Panc1 (cell line): ENCODE measurements around the gene GRIA4. TPM values are rescaled to one million over a fixed set of nuclear protein-coding genes. Genes with fewer than 3 reads are reported as not detected.
"Not testable (repeated sequence)": the region's sequence is repeated elsewhere in the genome, so short reads cannot be mapped to it uniquely, and the experiment has no call there.

ENCODE experiments used
- ATAC-seq: fragments of 200-7000 bp; cut with Tn5 transposase; 2 replicates; pipeline ENCODE4 v1.9.1; 2020; ENCODE audit warnings: mild to moderate bottlenecking, moderate library complexity
- BruUV-seq: library from RNA; stranded (reverse); fragments of 400-500 nt; replicated peaks from 2 replicates; lab custom pipeline; 2021; lab: Mats Ljungman, UMichigan
- CTCF ChIA-PET: fragments of 300-600 bp; sonication (Branson Sonifier 250); formaldehyde crosslinking; loops from one replicate; lab custom pipeline; 2022; ENCODE audit warnings: antibody characterized with exemption; lab: Charles Lee
- POLR2A ChIA-PET: fragments of 300-600 bp; sonication (Branson Sonifier 250); formaldehyde crosslinking; loops from one replicate; lab custom pipeline; 2022; ENCODE audit warnings: antibody characterized with exemption; lab: Charles Lee
- DNase-seq: peaks from one replicate; pipeline ENCODE4 v3.0.0-alpha.2; 2010; ENCODE audit warnings: low read depth, low spot score
- H3K27ac ChIP-seq: 2 replicates; pipeline ENCODE4 v1.5.1; 2011; ENCODE audit warnings: mild to moderate bottlenecking, low read length, inconsistent platforms
- H3K27me3 ChIP-seq: fragments of 200-500 bp; sonication (Bioruptor generic); 2 replicates; pipeline ENCODE4 v1.6.0; 2014; ENCODE audit warnings: low read length, inconsistent platforms; ENCODE audit not compliant: control insufficient read depth, insufficient read depth
- H3K36me3 ChIP-seq: fragments of 200-500 bp; sonication (Bioruptor generic); 2 replicates; pipeline ENCODE4 v1.5.1; 2014; ENCODE audit warnings: inconsistent platforms, mild to moderate bottlenecking, low read length, moderate library complexity; ENCODE audit not compliant: control insufficient read depth, insufficient read depth
- H3K4me1 ChIP-seq: 2 replicates; pipeline ENCODE4 v1.5.1; 2011; ENCODE audit warnings: inconsistent platforms, mild to moderate bottlenecking, low read length, moderate library complexity; ENCODE audit not compliant: control insufficient read depth, insufficient read depth
- H3K4me3 ChIP-seq, 2 experiments: 2 replicates each; pipeline ENCODE4 v1.5.1; 2011 to 2012; ENCODE audit warnings: low read depth in 2 of 2, low read length in 2 of 2, mild to moderate bottlenecking in 2 of 2, inconsistent platforms in 1 of 2, moderate library complexity in 1 of 2
- H3K9me3 ChIP-seq: fragments of 200-500 bp; sonication (Bioruptor generic); 2 replicates; pipeline ENCODE4 v1.5.1; 2014; ENCODE audit warnings: low read depth, mild to moderate bottlenecking, inconsistent platforms, low read length, moderate library complexity; ENCODE audit not compliant: control insufficient read depth, insufficient read depth
- POLR2AphosphoS5 ChIP-seq: IDR thresholded peaks from 2 replicates; pipeline ENCODE4 v1.6.1; 2012; ENCODE audit warnings: mild to moderate bottlenecking, low read depth, low read length, moderate library complexity
- SIN3A ChIP-seq: IDR thresholded peaks from 2 replicates; pipeline ENCODE4 v1.6.1; 2012; ENCODE audit warnings: low read depth, mild to moderate bottlenecking, low read length, moderate library complexity, borderline replicate concordance; ENCODE audit not compliant: insufficient read depth
- TCF7L2 ChIP-seq: IDR thresholded peaks from 2 replicates; pipeline ENCODE4 v1.6.1; 2011; ENCODE audit warnings: mild to moderate bottlenecking, low read depth, low read length, inconsistent platforms
- in situ Hi-C: cut with HindIII; loops from 2 replicates; pipeline ENCODE4 v1.10.0; 2016; ENCODE audit warnings: low sequenced_read_pairs, low pct_unique_long_range_greater_than_20kb
- intact Hi-C: fragments of 100-400 bp; cut with micrococcal nuclease; formaldehyde crosslinking; loops from one replicate; pipeline ENCODE4 v1.10.0; 2022; ENCODE audit not compliant: unreplicated experiment
- total RNA-seq: library from RNA; stranded (reverse); gene quantifications from one replicate; pipeline ENCODE4 v1.2.1, GENCODE V29; 2021; ENCODE audit not compliant: unreplicated experiment
- TF ChIP-seq, protein P1 (sequence below): fragments of 450-650 bp; IDR thresholded peaks from 2 replicates; pipeline ENCODE4 v1.5.1; 2017; ENCODE audit warnings: mild to moderate bottlenecking
- TF ChIP-seq, protein P2 (sequence below), 2 experiments: IDR thresholded peaks; 2 replicates each; pipeline ENCODE4 v1.6.1; 2011 to 2012; ENCODE audit warnings: low read depth in 2 of 2, control low read depth in 1 of 2, low read length in 1 of 2, mild to moderate bottlenecking in 1 of 2, moderate library complexity in 1 of 2; ENCODE audit not compliant: insufficient read depth in 1 of 2

The GRIA4 gene
- total RNA-seq, 1 experiment from 2014 or later, result not detected

DNA sequence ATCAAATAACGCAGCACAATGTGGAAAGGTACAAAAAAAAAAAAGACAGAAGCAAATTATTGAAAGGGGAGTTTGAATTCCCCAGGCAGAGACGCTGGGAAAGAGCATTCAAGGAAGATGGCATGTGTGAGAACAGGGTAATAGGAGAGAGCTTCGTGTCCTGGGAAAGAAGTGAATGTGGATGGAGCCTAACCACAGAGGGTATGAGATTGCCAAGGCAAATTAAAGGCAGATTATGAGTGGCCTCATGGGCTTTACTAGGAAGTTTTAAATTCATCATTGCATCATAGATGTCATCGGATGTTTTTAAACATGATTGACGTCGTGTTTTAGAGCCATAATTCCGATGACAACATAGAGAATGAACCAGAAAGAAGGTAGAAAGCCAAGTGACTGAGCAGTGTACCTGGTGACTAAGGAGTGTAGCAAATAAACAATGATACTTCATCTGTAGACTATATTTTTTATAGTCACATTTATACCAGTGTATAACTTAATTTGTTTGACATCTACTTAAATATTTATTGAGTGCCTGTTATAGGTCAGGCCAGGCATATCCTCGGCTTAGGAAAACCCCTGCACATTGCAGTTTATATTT lies 260.7 kb downstream of the GRIA4 start:
- Histone ChIP-seq H3K4me3 (no peak overlapping the region), H3K4me1 (no peaks in the 10 kb centered on the region), H3K27ac (no peak overlapping the region), H3K9me3 (no peaks in the 10 kb centered on the region), H3K36me3 (no peaks in the 10 kb centered on the region), H3K27me3 (peaks cover 8% of the 10 kb centered on the region; the same call in 1 of the 2 replicates)
- no peak for DNase-seq
- POLR2A ChIA-PET, result no interaction called here
- in situ Hi-C loops (no loop called here), intact Hi-C loops (no loop called here)
- no peak for ATAC-seq
- BruUV-seq, result no TSS peak
- CTCF ChIA-PET, result no interaction called here
- TF ChIP-seq, protein P1, sequence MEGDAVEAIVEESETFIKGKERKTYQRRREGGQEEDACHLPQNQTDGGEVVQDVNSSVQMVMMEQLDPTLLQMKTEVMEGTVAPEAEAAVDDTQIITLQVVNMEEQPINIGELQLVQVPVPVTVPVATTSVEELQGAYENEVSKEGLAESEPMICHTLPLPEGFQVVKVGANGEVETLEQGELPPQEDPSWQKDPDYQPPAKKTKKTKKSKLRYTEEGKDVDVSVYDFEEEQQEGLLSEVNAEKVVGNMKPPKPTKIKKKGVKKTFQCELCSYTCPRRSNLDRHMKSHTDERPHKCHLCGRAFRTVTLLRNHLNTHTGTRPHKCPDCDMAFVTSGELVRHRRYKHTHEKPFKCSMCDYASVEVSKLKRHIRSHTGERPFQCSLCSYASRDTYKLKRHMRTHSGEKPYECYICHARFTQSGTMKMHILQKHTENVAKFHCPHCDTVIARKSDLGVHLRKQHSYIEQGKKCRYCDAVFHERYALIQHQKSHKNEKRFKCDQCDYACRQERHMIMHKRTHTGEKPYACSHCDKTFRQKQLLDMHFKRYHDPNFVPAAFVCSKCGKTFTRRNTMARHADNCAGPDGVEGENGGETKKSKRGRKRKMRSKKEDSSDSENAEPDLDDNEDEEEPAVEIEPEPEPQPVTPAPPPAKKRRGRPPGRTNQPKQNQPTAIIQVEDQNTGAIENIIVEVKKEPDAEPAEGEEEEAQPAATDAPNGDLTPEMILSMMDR, result no peak
- TF ChIP-seq, protein P2, sequence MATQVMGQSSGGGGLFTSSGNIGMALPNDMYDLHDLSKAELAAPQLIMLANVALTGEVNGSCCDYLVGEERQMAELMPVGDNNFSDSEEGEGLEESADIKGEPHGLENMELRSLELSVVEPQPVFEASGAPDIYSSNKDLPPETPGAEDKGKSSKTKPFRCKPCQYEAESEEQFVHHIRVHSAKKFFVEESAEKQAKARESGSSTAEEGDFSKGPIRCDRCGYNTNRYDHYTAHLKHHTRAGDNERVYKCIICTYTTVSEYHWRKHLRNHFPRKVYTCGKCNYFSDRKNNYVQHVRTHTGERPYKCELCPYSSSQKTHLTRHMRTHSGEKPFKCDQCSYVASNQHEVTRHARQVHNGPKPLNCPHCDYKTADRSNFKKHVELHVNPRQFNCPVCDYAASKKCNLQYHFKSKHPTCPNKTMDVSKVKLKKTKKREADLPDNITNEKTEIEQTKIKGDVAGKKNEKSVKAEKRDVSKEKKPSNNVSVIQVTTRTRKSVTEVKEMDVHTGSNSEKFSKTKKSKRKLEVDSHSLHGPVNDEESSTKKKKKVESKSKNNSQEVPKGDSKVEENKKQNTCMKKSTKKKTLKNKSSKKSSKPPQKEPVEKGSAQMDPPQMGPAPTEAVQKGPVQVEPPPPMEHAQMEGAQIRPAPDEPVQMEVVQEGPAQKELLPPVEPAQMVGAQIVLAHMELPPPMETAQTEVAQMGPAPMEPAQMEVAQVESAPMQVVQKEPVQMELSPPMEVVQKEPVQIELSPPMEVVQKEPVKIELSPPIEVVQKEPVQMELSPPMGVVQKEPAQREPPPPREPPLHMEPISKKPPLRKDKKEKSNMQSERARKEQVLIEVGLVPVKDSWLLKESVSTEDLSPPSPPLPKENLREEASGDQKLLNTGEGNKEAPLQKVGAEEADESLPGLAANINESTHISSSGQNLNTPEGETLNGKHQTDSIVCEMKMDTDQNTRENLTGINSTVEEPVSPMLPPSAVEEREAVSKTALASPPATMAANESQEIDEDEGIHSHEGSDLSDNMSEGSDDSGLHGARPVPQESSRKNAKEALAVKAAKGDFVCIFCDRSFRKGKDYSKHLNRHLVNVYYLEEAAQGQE (IDR thresholded peaks at IDR 0.05; ENCODE audit: insufficient read depth in 1 of 2, low read depth in 2 of 2, low read length in 1 of 2), result no peak
- TF ChIP-seq SIN3A, result no peak
- no peak for TF ChIP-seq TCF7L2

DNA sequence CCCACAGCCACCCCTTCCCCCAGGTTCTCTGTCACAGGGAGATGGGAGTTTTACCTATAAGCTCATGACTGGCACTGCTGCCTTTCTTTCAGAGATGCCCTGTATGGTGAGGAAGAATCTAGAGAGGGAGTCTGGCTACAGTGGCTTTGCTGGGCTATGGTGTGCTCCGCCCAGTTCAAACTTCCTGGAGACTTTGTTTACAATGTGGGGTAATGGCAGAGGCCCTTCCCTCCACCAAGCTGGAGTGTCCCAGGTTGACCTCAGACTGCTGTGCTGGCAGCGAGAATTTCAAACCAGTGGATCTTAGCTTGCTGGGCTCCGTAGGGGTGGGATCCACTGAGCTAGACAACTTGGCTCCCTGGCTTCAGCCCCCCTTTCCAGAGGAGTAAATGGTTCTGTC lies 268.6 kb downstream of the GRIA4 start:
- intact Hi-C loops (no loop called here), in situ Hi-C loops (no loop called here)
- H3K27ac ChIP-seq, result no peak overlapping the region
- no peak for ATAC-seq
- H3K4me3 ChIP-seq, result no peak overlapping the region
- H3K36me3 ChIP-seq, result no peaks in the 10 kb centered on the region
- H3K9me3 ChIP-seq, result no peaks in the 10 kb centered on the region
- no peaks in the 10 kb centered on the region for H3K27me3 ChIP-seq
- no peak for TF ChIP-seq SIN3A
- TF ChIP-seq, protein P1, result no peak
- TF ChIP-seq POLR2AphosphoS5, result no peak
- TF ChIP-seq TCF7L2, result no peak
- TF ChIP-seq, protein P2 (IDR thresholded peaks at IDR 0.05; ENCODE audit: insufficient read depth in 1 of 2, low read depth in 2 of 2, low read length in 1 of 2), result no peak
- ChIA-PET POLR2A (no interaction called here), CTCF (no interaction called here)
- H3K4me1 ChIP-seq, result no peaks in the 10 kb centered on the region
- BruUV-seq, result no TSS peak
- no peak for DNase-seq

DNA sequence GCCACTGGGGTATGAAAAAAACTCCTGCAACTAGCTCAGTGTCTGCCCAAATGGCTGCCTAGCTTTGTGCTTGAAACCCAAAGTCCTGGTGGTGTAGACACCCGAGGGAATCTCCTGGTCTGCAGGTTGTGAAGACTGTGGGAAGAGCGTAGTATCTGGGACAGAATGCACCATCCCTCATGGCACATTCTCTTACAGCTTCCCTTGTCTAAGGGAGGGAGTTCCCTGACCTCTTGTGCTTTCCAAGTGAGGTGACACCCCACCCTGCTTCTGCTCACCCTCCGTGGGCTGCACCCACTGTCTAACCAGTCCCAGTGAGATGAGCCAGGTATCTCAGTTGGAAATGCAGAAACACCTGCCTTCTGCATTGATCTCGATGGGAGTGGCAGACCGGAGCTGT lies 269.1 kb downstream of the GRIA4 start:
- ATAC-seq, in situ Hi-C loops: not testable (repeated sequence)

More for the DNA sequence above, 269.1 kb downstream of the GRIA4 start:
- CTCF ChIA-PET, DNase-seq, H3K36me3 ChIP-seq, intact Hi-C loops, H3K27me3 ChIP-seq, BruUV-seq, H3K4me1 ChIP-seq, H3K4me3 ChIP-seq, H3K27ac ChIP-seq, H3K9me3 ChIP-seq: not testable (repeated sequence)
- POLR2A ChIA-PET, result interaction anchor here (0.6 kb wide), 1 partner anchor 29 kb away, joined by 3 read pairs; no protein-coding TSS in a partner anchor
